Measurements from ENCODE around the gene BMP6. TPM values are rescaled to one million over a fixed set of nuclear protein-coding genes. Genes with fewer than 3 reads are reported as not detected.

BMP6 gene
- total RNA-seq, 2 donors from 2014 or later = 10.4 to 19.1 TPM

DNA sequence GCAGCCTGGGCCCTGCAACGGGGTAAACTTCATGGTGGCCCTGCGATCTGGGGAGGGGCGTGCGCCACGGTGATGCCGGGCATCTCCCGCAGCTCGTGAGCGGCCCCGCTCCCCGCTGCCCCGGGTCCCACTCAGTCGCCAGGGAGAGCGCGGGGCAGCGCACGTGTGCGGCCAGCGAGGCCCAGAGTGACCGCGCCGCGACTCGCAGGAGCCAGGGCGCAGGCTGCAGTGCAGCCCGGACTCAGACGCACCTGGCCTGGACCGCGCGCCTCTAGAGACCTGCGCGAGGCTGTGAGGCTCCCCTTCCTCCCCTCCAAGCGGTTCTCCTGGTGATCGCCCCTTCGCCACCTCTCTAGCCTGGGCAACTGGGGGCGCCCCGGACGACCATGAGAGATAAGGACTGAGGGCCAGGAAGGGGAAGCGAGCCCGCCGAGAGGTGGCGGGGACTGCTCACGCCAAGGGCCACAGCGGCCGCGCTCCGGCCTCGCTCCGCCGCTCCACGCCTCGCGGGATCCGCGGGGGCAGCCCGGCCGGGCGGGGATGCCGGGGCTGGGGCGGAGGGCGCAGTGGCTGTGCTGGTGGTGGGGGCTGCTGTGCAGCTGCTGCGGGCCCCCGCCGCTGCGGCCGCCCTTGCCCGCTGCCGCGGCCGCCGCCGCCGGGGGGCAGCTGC lies 652 bp downstream of the BMP6 start:
- Histone ChIP-seq H3K4me1 (peaks cover 0 to 40% of the 10 kb centered on the region in 2 donors), H3K27me3 (peaks cover 9 to 12% of the 10 kb centered on the region in 2 donors), H3K27ac (no peak overlapping the region), H3K4me3 (peak overlapping the region; percentile 41 to 65), H3K36me3 (no peaks in the 10 kb centered on the region), H3K9me3 (no peaks in the 10 kb centered on the region)
- DNase-seq (ENCODE audit: low spot score) = no peak
- TF ChIP-seq, protein P1, sequence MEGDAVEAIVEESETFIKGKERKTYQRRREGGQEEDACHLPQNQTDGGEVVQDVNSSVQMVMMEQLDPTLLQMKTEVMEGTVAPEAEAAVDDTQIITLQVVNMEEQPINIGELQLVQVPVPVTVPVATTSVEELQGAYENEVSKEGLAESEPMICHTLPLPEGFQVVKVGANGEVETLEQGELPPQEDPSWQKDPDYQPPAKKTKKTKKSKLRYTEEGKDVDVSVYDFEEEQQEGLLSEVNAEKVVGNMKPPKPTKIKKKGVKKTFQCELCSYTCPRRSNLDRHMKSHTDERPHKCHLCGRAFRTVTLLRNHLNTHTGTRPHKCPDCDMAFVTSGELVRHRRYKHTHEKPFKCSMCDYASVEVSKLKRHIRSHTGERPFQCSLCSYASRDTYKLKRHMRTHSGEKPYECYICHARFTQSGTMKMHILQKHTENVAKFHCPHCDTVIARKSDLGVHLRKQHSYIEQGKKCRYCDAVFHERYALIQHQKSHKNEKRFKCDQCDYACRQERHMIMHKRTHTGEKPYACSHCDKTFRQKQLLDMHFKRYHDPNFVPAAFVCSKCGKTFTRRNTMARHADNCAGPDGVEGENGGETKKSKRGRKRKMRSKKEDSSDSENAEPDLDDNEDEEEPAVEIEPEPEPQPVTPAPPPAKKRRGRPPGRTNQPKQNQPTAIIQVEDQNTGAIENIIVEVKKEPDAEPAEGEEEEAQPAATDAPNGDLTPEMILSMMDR (IDR thresholded peaks at IDR 0.05) = no peak

DNA sequence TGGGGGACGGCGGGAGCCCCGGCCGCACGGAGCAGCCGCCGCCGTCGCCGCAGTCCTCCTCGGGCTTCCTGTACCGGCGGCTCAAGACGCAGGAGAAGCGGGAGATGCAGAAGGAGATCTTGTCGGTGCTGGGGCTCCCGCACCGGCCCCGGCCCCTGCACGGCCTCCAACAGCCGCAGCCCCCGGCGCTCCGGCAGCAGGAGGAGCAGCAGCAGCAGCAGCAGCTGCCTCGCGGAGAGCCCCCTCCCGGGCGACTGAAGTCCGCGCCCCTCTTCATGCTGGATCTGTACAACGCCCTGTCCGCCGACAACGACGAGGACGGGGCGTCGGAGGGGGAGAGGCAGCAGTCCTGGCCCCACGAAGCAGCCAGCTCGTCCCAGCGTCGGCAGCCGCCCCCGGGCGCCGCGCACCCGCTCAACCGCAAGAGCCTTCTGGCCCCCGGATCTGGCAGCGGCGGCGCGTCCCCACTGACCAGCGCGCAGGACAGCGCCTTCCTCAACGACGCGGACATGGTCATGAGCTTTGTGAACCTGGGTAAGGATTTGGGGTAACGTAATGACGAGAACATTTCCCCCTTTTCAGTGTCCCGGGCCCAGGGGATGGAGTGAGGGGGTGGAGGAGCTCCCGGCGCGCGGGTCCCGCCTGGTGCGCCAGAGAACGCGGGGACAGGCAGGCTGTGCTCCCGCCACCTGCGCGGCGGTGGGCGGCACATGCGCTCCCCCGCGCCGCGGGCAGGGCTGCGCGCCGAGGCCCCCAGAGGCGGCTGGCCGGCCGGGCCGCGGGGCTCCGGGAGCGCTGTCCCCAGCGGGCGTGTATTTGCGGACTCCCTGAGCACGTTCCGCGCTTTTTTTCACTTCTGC lies 1.4 kb downstream of the BMP6 start:
- H3K4me3 ChIP-seq = peak overlapping the region; percentile 41 to 65
- peaks cover 0 to 40% of the 10 kb centered on the region in 2 donors for H3K4me1 ChIP-seq
- H3K27me3 ChIP-seq = peaks cover 9 to 12% of the 10 kb centered on the region in 2 donors
- TF ChIP-seq, protein P1 (IDR thresholded peaks at IDR 0.05) = no peak
- H3K9me3 ChIP-seq = no peaks in the 10 kb centered on the region
- DNase-seq (ENCODE audit: low spot score) = no peak
- H3K36me3 ChIP-seq = no peaks in the 10 kb centered on the region
- no peak overlapping the region for H3K27ac ChIP-seq

DNA sequence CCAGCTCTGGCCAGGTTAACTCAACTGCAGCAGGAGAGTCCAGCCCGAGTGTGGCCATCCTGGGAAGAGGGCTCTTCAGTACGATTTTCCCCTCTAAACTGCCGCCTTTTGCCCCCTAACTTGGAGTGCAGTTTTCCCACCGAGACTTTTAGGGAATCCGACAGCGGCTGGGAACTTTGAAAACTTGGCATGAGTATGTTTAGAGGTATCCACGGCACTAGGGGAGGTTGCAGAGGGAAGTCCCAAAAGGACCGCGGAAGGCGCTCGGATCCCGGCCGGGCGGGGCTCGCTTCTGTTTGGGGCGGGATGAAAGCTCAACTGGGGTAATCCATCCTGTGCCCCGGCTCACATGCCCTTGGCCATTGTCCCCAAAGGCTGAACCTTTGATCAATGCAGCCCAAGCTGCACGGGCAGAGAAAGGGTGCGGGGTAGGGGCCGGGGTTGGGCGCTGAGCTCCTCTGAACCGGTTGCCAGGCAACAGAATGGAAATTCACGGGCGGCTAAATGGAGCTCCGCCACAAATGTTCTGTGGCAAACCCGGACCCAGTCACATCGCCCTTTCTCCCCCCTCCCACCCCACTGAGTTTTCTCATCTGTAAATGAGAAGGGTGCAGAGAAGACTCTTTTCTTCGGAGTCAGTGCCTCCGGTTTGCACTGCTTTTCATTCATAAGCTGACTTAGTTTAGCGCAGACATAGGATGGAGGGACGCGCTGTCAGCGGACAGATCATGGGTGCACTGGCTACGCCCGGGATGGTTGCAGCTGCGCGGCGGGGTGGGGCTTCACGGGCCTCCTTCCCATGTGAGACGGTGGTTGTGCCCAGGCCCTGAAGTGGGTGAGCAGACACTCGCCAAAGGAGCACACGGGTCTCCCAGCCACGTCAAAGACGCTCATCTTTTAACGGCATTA lies 2.3 kb downstream of the BMP6 start:
- no peak for DNase-seq (ENCODE audit: low spot score)
- Histone ChIP-seq H3K27me3 (peaks cover 9 to 12% of the 10 kb centered on the region in 2 donors), H3K4me1 (peaks cover 0 to 33% of the 10 kb centered on the region in 2 donors)

DNA sequence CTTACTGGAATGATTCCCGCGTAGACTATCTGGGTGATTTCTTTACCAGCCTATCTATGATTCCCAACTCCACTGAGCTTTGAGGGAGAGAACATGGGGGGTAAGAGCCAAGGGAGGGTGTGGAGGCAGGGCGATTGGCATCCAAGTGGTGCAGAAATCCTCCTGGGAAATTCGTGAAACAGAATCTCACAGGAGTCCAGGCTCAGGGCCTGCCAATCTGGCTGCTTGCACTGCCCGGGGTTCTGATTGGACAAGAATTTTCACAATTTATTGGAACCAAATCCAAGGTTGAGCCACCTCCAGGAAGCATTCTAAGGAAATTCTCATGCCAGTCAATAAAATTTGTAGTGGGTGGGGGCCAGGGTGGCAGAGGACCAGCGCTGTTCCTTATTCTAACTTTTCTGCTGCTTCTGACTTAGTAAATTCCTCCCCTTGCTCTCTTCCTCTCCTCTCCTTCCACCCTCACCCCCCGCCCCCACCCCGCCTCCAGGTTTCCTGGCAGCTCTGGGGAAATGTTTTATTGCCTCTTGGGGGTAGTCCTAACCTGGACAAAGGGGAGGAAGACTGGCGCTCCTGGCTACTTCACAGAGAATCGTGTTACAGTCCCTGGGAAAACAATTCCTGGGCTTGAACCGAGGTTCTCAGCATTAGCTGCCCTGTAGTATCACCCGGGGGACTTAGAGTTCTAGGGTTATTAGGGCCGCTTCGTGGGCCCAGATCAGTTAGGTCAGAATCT lies 3.1 kb downstream of the BMP6 start:
- H3K4me1 ChIP-seq = peaks cover 0 to 31% of the 10 kb centered on the region in 2 donors
- TF ChIP-seq, protein P1 (IDR thresholded peaks at IDR 0.05) = no peak
- H3K27me3 ChIP-seq = peaks cover 9 to 12% of the 10 kb centered on the region in 2 donors
- DNase-seq (ENCODE audit: low spot score) = no peak
- no peaks in the 10 kb centered on the region for H3K36me3 ChIP-seq
- no peak overlapping the region for H3K27ac ChIP-seq
- H3K9me3 ChIP-seq = no peaks in the 10 kb centered on the region
- peak overlapping the region in 1 of 2 donors; percentile 65 for H3K4me3 ChIP-seq

More for the DNA sequence above, 2.3 kb downstream of the BMP6 start:
- peak overlapping the region; percentile 41 to 65 for H3K4me3 ChIP-seq
- H3K9me3 ChIP-seq = no peaks in the 10 kb centered on the region
- TF ChIP-seq, protein P1 (IDR thresholded peaks at IDR 0.05) = no peak
- H3K36me3 ChIP-seq = no peaks in the 10 kb centered on the region
- H3K27ac ChIP-seq = no peak overlapping the region
